H1 (cell line): Measurements from ENCODE around the gene NR2C2.

ENCODE experiments used
- CTCF ChIP-seq, 3 experiments: IDR thresholded peaks; 1 replicate in 2 of 3; 2 replicates in 1 of 3; pipeline versions ENCODE4 v1.5.1 to v1.6.1; 2011; ENCODE audit warnings: low read length in 3 of 3, mild to moderate bottlenecking in 3 of 3, inconsistent platforms in 2 of 3, low read depth in 1 of 3, moderate library complexity in 1 of 3; ENCODE audit not compliant: insufficient read depth in 1 of 3; ENCODE audit errors: control extremely low read depth in 1 of 3
- POLR2A ChIP-seq, 2 experiments: IDR thresholded peaks; 1 replicate in 1 of 2; 2 replicates in 1 of 2; pipeline ENCODE4 v1.6.1; 2011; ENCODE audit warnings: low read depth in 2 of 2, low read length in 2 of 2, mild to moderate bottlenecking in 2 of 2; ENCODE audit errors: control extremely low read depth in 1 of 2
- POLR2AphosphoS5 ChIP-seq: IDR thresholded peaks from 2 replicates; pipeline ENCODE4 v1.6.1; 2011; ENCODE audit warnings: low read depth, low read length
- RNF2 ChIP-seq: fragments of 200-900, 300-1000 bp; sonication (generic); IDR thresholded peaks from 2 replicates; pipeline ENCODE4 v1.7.1; 2016; ENCODE audit warnings: borderline replicate concordance, low read depth, mild to moderate bottlenecking, antibody characterized with exemption, low read length; ENCODE audit not compliant: poor library complexity, severe bottlenecking; ENCODE audit errors: missing control alignments
- TAF1 ChIP-seq: IDR thresholded peaks from 2 replicates; pipeline ENCODE4 v1.6.1; 2011; ENCODE audit warnings: mild to moderate bottlenecking, low read depth, low read length
- TEAD4 ChIP-seq: IDR thresholded peaks from 2 replicates; pipeline ENCODE4 v1.6.1; 2012; ENCODE audit warnings: low read depth, low read length, inconsistent platforms, mixed read lengths

GRCh38 chr3:15097891-15098290, 150.5 kb downstream of the NR2C2 start:
- TF ChIP-seq TEAD4 (no peak), RNF2 (no peak), CTCF (IDR thresholded peaks at IDR 0.05; ENCODE audit: control extremely low read depth in 1 of 3, insufficient read depth in 1 of 3, low read depth in 1 of 3, low read length in 3 of 3) (no peak), POLR2AphosphoS5 (no peak), TAF1 (no peak), POLR2A (IDR thresholded peaks at IDR 0.05; ENCODE audit: control extremely low read depth in 1 of 2, low read depth in 2 of 2, low read length in 2 of 2) (no peak)
